ENCODE measurements around the gene GRHPR.

Gene GRHPR

GRCh38 chr9:37382982-37383357 lies 39.5 kb upstream of the GRHPR start:
- DNase-seq: no peak
- H3K36me3 ChIP-seq (replicated peaks): no peaks in the 10 kb centered on the region
- no peak for TF ChIP-seq CTCF (IDR thresholded peaks at IDR 0.05; ENCODE audit: low read depth, low read length, missing control alignments)
- no peak overlapping the region for H3K27ac ChIP-seq
- H3K27me3 ChIP-seq (replicated peaks): no peaks in the 10 kb centered on the region
- in situ Hi-C loops (cut with HindIII; ENCODE audit: low pct_ligation_motif_present, low sequenced_read_pairs): no loop called here
- no peak overlapping the region for H3K4me3 ChIP-seq (ENCODE audit: low read depth, low read length)

- no peak for DNase-seq
- Histone ChIP-seq H3K4me3 (ENCODE audit: low read depth, low read length) (no peak overlapping the region), H3K36me3 (replicated peaks) (no peaks in the 10 kb centered on the region), H3K27me3 (replicated peaks) (no peaks in the 10 kb centered on the region), H3K27ac (no peak overlapping the region)
- no peak for TF ChIP-seq CTCF (IDR thresholded peaks at IDR 0.05; ENCODE audit: low read depth, low read length, missing control alignments)
- in situ Hi-C loops (cut with HindIII; ENCODE audit: low pct_ligation_motif_present, low sequenced_read_pairs): no loop called here
Observed at GRCh38 chr9:37383393-37383792, 39.1 kb upstream of the GRHPR start.

GRCh38 chr9:37383876-37384746 lies 38.4 kb upstream of the GRHPR start:
- DNase-seq: no peak
- no peaks in the 10 kb centered on the region for H3K36me3 ChIP-seq (replicated peaks)
- no peak overlapping the region for H3K27ac ChIP-seq
- H3K27me3 ChIP-seq (replicated peaks): no peaks in the 10 kb centered on the region
- in situ Hi-C loops (cut with HindIII; ENCODE audit: low pct_ligation_motif_present, low sequenced_read_pairs): no loop called here
- TF ChIP-seq CTCF (IDR thresholded peaks at IDR 0.05; ENCODE audit: low read depth, low read length, missing control alignments): no peak
- H3K4me3 ChIP-seq (ENCODE audit: low read depth, low read length): no peak overlapping the region

GRCh38 chr9:37385286-37385685 lies 37.2 kb upstream of the GRHPR start:
- no peaks in the 10 kb centered on the region for H3K27me3 ChIP-seq (replicated peaks)
- H3K4me3 ChIP-seq (ENCODE audit: low read depth, low read length): no peak overlapping the region
- DNase-seq: no peak
- H3K27ac ChIP-seq: no peak overlapping the region
- no peak for TF ChIP-seq CTCF (IDR thresholded peaks at IDR 0.05; ENCODE audit: low read depth, low read length, missing control alignments)
- no peaks in the 10 kb centered on the region for H3K36me3 ChIP-seq (replicated peaks)
- in situ Hi-C loops (cut with HindIII; ENCODE audit: low pct_ligation_motif_present, low sequenced_read_pairs): no loop called here

- in situ Hi-C loops (cut with HindIII; ENCODE audit: low pct_ligation_motif_present, low sequenced_read_pairs): no loop called here
- no peak overlapping the region for H3K27ac ChIP-seq
- DNase-seq: no peak
Observed at GRCh38 chr9:37386988-37387387, 35.5 kb upstream of the GRHPR start.

More at GRCh38 chr9:37386988-37387387, 35.5 kb upstream of the GRHPR start:
- H3K27me3 ChIP-seq (replicated peaks): no peaks in the 10 kb centered on the region
- H3K4me3 ChIP-seq (ENCODE audit: low read depth, low read length): no peak overlapping the region
- no peak for TF ChIP-seq CTCF (IDR thresholded peaks at IDR 0.05; ENCODE audit: low read depth, low read length, missing control alignments)
- H3K36me3 ChIP-seq (replicated peaks): no peaks in the 10 kb centered on the region

All from brain microvascular endothelial cell (primary cell).